GDM1 (cell line): ENCODE measurements around the gene MREG.

Experiments used
- DNase-seq: peaks from one replicate; lab custom pipeline; 2025; lab: John Stamatoyannopoulos, UW

The MREG gene, protein sequence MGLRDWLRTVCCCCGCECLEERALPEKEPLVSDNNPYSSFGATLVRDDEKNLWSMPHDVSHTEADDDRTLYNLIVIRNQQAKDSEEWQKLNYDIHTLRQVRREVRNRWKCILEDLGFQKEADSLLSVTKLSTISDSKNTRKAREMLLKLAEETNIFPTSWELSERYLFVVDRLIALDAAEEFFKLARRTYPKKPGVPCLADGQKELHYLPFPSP

GRCh38 chr2:216013080-216013909, at the start of gene MREG:
TSS of gene MREG (minus strand) at chr2:216013551. CDS start at chr2:216013327, 224 bp downstream.
- peak; percentile 63 for DNase-seq

GRCh38 chr2:216059233-216059834, 46.0 kb upstream of the MREG start:
- no peak for DNase-seq

GRCh38 chr2:216057688-216058193, 44.4 kb upstream of the MREG start:
- peak; percentile 17 for DNase-seq

GRCh38 chr2:216056739-216057138, 43.4 kb upstream of the MREG start:
- no peak for DNase-seq

- no peak for DNase-seq
Observed at GRCh38 chr2:216055680-216056079, 42.3 kb upstream of the MREG start.

GRCh38 chr2:216052420-216052819, 39.1 kb upstream of the MREG start:
- DNase-seq, result no peak

GRCh38 chr2:216051350-216051749, 38.0 kb upstream of the MREG start:
- no peak for DNase-seq

- DNase-seq, result no peak
Observed at GRCh38 chr2:216049452-216049851, 36.1 kb upstream of the MREG start.

DNA sequence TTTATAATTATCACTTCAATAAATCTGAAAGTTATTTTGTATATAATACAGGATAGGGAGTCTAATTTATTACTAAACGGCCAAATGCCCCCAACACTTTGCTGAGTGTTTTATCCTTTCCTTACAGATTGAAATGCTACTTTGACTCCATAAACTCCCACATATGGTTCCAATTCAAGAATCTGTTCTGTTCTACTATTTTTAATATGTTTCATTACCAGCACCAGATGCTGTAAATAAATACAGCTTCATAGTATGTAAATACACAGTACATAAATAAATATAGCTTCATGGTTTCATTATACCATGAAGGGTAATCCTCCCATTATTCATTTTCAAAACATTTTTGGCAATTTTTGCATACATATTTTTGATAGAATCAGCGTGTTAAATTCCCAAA, 34.0 kb upstream of the MREG start:
- DNase-seq, result no peak

DNA sequence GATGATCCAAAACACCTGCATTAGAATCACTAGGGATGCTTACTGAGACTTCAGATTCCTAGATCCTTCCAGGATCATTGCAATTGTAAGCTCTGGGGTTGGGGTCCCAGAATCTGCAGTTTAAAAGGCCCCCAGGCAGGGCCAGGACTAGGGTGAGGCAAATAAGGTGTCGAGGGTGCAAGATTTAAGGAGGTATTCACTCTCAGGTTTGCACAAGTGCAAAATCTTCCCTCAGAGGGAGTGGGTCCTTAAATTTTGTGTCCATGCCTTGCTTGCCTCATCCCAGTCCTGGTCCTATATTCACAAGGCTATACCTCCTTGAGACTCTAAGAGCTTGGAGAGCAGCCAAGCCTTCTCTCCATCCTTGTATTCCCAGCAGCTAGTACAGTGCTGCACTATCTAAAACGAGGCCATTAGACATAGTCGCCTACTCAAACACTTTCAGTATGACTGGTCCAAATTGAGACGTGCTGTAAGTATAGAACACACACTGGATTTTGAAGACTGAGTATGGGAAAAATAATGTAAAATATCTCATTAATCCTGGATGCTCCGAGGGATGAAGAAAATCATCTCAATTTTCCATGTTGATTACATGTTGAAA, 31.6 kb upstream of the MREG start:
- no peak for DNase-seq

DNA sequence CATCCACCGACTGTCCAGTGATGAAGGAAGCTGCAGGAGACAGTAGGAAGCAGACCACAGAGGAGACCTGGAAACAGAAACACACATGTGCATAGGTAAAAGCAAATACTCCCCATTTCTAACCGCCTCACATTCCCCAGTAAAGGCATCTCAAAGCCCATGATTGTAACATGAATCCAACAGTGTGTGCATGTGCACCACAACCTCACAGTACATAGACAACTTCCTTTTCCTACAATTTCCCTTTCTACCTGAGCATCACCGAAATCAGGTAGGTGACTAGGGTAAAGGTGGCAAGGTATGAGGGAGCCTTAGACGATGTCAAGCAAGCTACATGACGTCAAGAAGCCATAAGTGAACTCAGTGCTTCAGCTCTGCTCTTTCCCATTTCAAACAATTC, 30.6 kb upstream of the MREG start:
- DNase-seq, result no peak

- DNase-seq, result no peak
Observed at GRCh38 chr2:216041438-216041837, 28.1 kb upstream of the MREG start.

DNA sequence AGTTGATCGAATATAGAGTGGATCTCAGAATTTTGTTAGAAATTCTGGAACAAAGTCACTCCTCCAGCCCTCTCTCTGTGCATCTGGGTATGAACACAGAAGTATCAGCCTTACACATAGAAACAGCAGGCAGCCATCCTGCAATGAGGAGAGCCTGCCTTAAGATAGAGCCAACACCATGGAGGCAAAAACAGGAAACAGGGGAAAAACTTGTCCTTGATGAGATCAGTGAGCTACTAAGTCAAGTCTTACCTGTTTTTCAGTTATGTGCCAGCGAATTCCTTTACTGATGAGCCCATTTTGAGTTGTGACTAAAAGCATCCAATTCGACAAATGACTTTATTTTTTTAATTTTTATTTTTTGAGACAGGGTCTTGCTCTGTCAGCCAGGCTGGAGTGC, 26.6 kb upstream of the MREG start:
- no peak for DNase-seq

DNA sequence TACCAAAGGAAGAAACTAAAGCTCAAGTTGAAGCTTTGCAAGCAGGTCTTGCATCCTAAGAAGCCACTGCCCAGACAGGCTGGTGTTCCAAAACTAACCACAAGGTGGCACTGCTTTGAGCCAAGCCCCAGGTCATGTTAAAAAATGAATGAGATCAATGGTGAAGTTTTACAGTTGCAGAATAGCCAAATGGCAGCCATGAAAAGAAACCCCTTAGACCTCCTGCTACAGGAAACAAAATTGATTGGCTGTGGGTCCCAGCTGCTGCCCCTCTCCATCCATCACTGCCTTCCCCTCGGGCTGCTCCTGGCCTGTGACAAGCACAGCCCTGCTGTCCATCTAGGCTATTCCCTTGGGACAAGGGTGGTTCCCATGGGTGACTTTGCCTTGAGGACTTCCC, 20.7 kb upstream of the MREG start:
- DNase-seq, result peak; percentile 56

GRCh38 chr2:216033403-216033802, 20.1 kb upstream of the MREG start:
- DNase-seq, result no peak

DNA sequence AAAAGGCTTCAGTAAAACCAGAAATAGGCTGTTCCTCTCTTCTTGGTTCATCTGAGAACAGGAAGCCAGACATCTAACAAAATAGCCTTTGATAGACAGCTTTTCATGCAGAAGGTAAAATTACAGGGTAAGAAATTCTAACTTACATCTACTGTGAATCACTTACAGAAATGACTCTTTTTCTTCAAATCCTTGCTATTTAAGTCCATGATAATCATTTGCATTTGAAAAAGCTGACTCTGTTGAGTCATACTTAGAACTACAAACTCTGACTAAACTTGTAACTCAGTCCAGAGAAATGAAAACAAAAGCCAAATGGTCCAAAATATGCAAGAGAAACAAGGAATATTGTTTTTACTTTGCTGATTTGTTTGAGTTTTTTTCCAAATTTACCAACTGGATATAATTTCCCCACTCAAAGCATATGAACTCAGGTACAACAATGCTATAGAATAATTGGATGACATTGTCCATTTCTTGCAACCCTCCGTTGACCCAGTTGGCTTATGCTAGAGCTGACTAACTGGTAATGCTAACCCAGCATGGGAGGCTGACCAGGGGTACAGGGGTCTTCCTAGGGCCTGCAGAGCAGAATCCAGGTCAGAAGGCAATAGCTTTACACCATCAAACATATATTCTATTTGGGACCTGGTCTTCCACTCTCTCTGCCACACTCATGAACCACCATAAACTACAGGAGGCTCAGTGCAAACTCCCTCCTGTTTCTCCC, 18.8 kb upstream of the MREG start:
- DNase-seq, result no peak

GRCh38 chr2:216030216-216030615, 16.9 kb upstream of the MREG start:
- no peak for DNase-seq

DNA sequence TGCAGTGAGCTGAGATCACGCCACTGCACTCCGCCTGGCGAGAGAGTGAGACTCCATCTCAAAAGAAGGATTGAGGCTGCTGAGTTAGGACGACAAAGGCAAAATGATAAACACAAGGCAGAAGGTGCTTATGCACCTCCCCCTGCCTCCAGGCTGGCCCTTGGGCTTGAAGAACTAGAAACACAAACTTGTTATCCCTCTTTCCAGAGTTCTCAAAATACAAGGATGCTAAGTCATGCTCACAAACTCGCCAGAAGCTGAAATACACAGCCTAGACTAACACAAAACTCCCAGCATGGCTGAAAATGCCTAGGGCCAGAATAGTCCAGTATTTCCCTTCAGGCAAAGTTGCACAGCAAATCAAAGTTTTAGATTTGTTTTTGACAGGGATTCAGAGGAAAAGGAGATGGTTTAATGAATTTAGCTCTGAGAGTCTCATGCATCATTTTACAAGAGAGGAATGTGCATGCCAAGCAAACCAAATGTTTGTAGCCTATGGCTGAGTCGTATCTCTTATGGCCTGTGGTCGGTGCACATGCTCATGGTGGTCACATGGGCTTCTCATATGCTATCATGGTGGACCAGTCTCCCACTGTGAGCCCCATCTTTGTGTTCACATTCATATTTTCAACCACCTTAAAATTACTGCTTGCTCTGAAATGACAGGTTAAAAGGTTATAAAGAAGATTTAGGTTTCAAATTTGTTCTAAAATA, 16.2 kb upstream of the MREG start:
- DNase-seq, result no peak

DNA sequence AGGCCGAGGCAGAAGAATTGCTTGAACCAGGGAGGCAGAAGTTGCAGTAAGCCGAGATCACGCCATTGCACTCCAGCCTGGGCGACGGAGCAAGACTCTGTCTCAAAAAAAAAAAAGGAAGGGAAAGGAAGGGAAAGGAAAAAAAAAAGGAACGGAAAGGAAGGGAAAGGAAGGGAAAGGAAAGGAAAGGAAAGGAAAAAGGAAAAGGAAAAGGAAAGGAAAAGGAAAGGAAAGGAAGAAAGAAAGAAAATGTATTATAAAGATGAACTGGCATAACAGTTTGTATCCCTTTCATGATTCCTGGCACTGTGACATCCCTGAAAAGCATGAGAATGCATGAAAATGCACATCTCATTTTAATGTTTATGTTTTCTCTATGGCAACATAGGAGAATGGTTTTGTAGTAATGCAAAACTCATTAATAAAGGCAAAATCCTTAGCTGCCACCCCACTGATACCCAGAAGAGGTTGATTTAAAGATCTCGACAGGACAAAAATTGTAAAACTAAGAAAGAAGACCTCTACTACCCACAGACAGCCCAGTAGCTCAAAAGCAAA, 11.5 kb upstream of the MREG start:
- DNase-seq, result no peak

- no peak for DNase-seq
Observed at GRCh38 chr2:216023055-216023648, 9.8 kb upstream of the MREG start.
